OCI-LY1 (cell line): ENCODE results near the gene SLC47A1.

Experiments used
- H2AFZ ChIP-seq: fragments of 200-600 bp; sonication (generic), shearing (Covaris generic); 2 replicates; pipeline ENCODE4 v1.6.0; 2014; ENCODE audit warnings: antibody characterized with exemption, mild to moderate bottlenecking, low read length
- H3F3A ChIP-seq: fragments of 200-600 bp; sonication (generic), shearing (Covaris generic); 2 replicates; pipeline ENCODE4 v1.6.0; 2014; ENCODE audit warnings: mild to moderate bottlenecking, antibody characterized with exemption, low read length, moderate library complexity; ENCODE audit not compliant: insufficient read depth
- H3K27ac ChIP-seq: fragments of 200-600 bp; sonication (generic); 2 replicates; pipeline ENCODE4 v1.5.1; 2014; ENCODE audit warnings: low read length, mixed run types, mild to moderate bottlenecking, low read depth; ENCODE audit not compliant: poor library complexity, severe bottlenecking
- H3K27me3 ChIP-seq: fragments of 200-600 bp; sonication (generic); 2 replicates; pipeline ENCODE4 v1.6.0; 2014; ENCODE audit warnings: antibody characterized with exemption, mild to moderate bottlenecking, low read length, moderate library complexity; ENCODE audit not compliant: insufficient read depth
- H3K36me3 ChIP-seq: fragments of 200-600 bp; sonication (generic); 2 replicates; pipeline ENCODE4 v1.6.1; 2014; ENCODE audit warnings: mild to moderate bottlenecking, antibody characterized with exemption, low read length, moderate library complexity, mixed read lengths; ENCODE audit not compliant: insufficient read depth
- H3K4me1 ChIP-seq: fragments of 200-600 bp; sonication (generic); 2 replicates; pipeline ENCODE4 v1.5.1; 2014; ENCODE audit warnings: mild to moderate bottlenecking, low read length, moderate library complexity; ENCODE audit not compliant: insufficient read depth, severe bottlenecking
- H3K4me2 ChIP-seq: fragments of 200-600 bp; sonication (generic), shearing (Covaris generic); 2 replicates; pipeline ENCODE4 v1.6.1; 2014; ENCODE audit warnings: low read length
- H3K4me3 ChIP-seq: fragments of 200-600 bp; sonication (generic); 2 replicates; pipeline ENCODE4 v1.5.1; 2014; ENCODE audit warnings: low read length, low read depth, mild to moderate bottlenecking, mixed read lengths; ENCODE audit not compliant: poor library complexity, severe bottlenecking
- H3K79me2 ChIP-seq: fragments of 200-600 bp; shearing (Covaris generic); 2 replicates; pipeline ENCODE4 v1.6.1; 2016; ENCODE audit warnings: mixed run types, low read length, mixed read lengths; ENCODE audit not compliant: insufficient read depth
- H3K9ac ChIP-seq: fragments of 200-600 bp; sonication (generic), shearing (Covaris generic); 2 replicates; pipeline ENCODE4 v1.6.1; 2014; ENCODE audit warnings: mild to moderate bottlenecking, low read length, mixed read lengths
- H3K9me2 ChIP-seq: fragments of 200-600 bp; sonication (generic), shearing (Covaris generic); 2 replicates; pipeline ENCODE4 v1.6.1; 2014; ENCODE audit warnings: low read depth, mild to moderate bottlenecking, low read length, mixed read lengths
- H3K9me3 ChIP-seq: fragments of 200-600 bp; shearing (Covaris generic); 2 replicates; pipeline ENCODE4 v1.6.1; 2014; ENCODE audit warnings: low read length, mixed read lengths
- H4K20me1 ChIP-seq: fragments of 200-600 bp; sonication (generic), shearing (Covaris generic); 2 replicates; pipeline ENCODE4 v1.6.0; 2016; ENCODE audit warnings: mild to moderate bottlenecking, low read length; ENCODE audit not compliant: insufficient read depth
- CTCF ChIP-seq: fragments of 200-600 bp; sonication (generic), shearing (Covaris generic); IDR thresholded peaks from 2 replicates; pipeline ENCODE4 v1.5.1; 2017; ENCODE audit warnings: mild to moderate bottlenecking, antibody characterized with exemption, low read length, moderate library complexity, mixed read lengths
- EZH2 ChIP-seq: fragments of 200-600 bp; sonication (generic), shearing (Covaris generic); IDR thresholded peaks from 2 replicates; pipeline ENCODE4 v1.8.0; 2017; ENCODE audit warnings: borderline replicate concordance, mixed run types, mild to moderate bottlenecking, antibody characterized with exemption, low read length, moderate library complexity, mixed read lengths

Gene SLC47A1

GRCh38 chr17:19544366-19544765, 10.7 kb downstream of the SLC47A1 start:
- Histone ChIP-seq H3K9me3 (no peaks in the 10 kb centered on the region), H3K27me3 (no peaks in the 10 kb centered on the region; the same call in 1 of the 2 replicates), H3K27ac (no peak overlapping the region), H3K9me2 (no peaks in the 10 kb centered on the region), H4K20me1 (no peaks in the 10 kb centered on the region), H3K36me3 (no peaks in the 10 kb centered on the region), H3K4me2 (no peak overlapping the region), H3K4me3 (no peak overlapping the region), H3K4me1 (no peaks in the 10 kb centered on the region), H3K79me2 (no peaks in the 10 kb centered on the region), H3F3A (no peaks in the 10 kb centered on the region), H2AFZ (no peak overlapping the region), H3K9ac (no peak overlapping the region)
- TF ChIP-seq EZH2 (no peak), CTCF (no peak)

GRCh38 chr17:19546289-19547065, 12.8 kb downstream of the SLC47A1 start:
- H3K4me1 ChIP-seq: no peaks in the 10 kb centered on the region
- no peak overlapping the region for H3K9ac ChIP-seq
- H3F3A ChIP-seq: no peaks in the 10 kb centered on the region
- H3K4me3 ChIP-seq: no peak overlapping the region
- H3K36me3 ChIP-seq: no peaks in the 10 kb centered on the region
- no peaks in the 10 kb centered on the region for H3K9me3 ChIP-seq
- no peaks in the 10 kb centered on the region; the same call in 1 of the 2 replicates for H3K27me3 ChIP-seq
- H2AFZ ChIP-seq: no peak overlapping the region
- H3K4me2 ChIP-seq: no peak overlapping the region
- no peaks in the 10 kb centered on the region for H3K79me2 ChIP-seq
- no peak overlapping the region for H3K27ac ChIP-seq
- TF ChIP-seq CTCF (peak; percentile 19; the same call in 1 of the 2 replicates), EZH2 (no peak)
- no peaks in the 10 kb centered on the region for H4K20me1 ChIP-seq
- no peaks in the 10 kb centered on the region for H3K9me2 ChIP-seq

GRCh38 chr17:19549746-19550623, 16.3 kb downstream of the SLC47A1 start:
- Histone ChIP-seq H3K36me3 (no peaks in the 10 kb centered on the region), H3K4me1 (no peaks in the 10 kb centered on the region), H3K79me2 (no peaks in the 10 kb centered on the region), H2AFZ (no peak overlapping the region), H3K9me3 (no peaks in the 10 kb centered on the region), H3K9ac (no peak overlapping the region), H3K27ac (no peak overlapping the region), H3K27me3 (no peaks in the 10 kb centered on the region; the same call in 1 of the 2 replicates), H4K20me1 (no peaks in the 10 kb centered on the region), H3K4me3 (no peak overlapping the region), H3F3A (no peaks in the 10 kb centered on the region), H3K9me2 (no peaks in the 10 kb centered on the region), H3K4me2 (no peak overlapping the region)
- TF ChIP-seq EZH2 (no peak), CTCF (no peak)
